ENCODE data around the gene MEST.
"Not testable (repeated sequence)": the region's sequence is repeated elsewhere in the genome, so short reads cannot be mapped to it uniquely, and the experiment has no call there.

Gene MEST

GRCh38 chr7:130486114-130486953 is 5.6 kb upstream of the MEST start:
- peak; percentile 81 to 93 for DNase-seq

- DNase-seq, result peak in 1 of 2 experiments; percentile 12
These were observed 4.9 kb upstream of the MEST start for GRCh38 chr7:130486954-130487436.

GRCh38 chr7:130488392-130489139 is 3.3 kb upstream of the MEST start:
- DNase-seq, result no peak

DNA sequence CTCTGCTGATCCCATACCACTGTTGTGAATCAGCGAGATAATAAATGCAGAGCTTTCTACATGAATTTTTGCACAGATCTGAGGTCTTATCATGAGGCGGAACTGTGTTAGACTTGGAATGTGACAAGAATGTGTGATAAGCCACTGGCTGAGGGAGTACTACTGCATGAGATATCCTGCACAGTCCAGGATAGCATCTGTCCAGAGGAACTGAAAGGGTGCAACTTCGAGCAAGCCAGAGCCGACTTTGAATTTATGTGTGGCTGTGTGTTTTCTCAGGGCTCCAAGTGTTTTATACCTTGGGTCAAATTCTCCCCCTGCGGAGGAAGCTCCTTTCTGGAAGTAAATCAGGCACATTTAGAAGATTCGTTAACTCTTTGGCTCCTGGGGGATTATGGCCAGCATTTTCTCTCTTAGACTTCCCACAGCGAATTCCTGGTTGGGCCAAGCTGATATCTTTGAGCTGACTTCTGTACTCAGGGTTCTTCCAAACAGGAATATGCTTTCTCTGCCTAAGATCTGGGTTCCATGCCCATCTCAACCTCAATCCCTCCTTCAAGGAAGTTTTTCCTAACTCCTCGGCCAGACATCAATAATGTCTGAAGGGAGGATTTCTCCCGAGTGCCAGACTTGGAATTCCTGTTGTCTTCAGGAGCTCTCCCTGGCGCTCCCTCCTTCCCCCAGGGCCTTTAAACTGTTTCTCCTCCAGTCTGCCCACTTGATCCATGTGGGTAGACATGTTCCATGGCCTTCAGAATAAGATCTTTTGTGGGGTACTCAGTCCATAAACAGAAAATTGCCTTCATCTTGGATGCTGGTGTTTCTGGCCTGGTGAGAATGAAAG is 2.5 kb upstream of the MEST start:
- no peak for DNase-seq

- DNase-seq, result peak; percentile 6 to 51
These were observed 1.5 kb upstream of the MEST start for GRCh38 chr7:130490311-130490791.

GRCh38 chr7:130490888-130491804 is 739 bp upstream of the MEST start:
- peak in 1 of 2 experiments; percentile 52 for DNase-seq

- DNase-seq, result no peak
These were observed 814 bp downstream of the MEST start for GRCh38 chr7:130492523-130493274.

DNA sequence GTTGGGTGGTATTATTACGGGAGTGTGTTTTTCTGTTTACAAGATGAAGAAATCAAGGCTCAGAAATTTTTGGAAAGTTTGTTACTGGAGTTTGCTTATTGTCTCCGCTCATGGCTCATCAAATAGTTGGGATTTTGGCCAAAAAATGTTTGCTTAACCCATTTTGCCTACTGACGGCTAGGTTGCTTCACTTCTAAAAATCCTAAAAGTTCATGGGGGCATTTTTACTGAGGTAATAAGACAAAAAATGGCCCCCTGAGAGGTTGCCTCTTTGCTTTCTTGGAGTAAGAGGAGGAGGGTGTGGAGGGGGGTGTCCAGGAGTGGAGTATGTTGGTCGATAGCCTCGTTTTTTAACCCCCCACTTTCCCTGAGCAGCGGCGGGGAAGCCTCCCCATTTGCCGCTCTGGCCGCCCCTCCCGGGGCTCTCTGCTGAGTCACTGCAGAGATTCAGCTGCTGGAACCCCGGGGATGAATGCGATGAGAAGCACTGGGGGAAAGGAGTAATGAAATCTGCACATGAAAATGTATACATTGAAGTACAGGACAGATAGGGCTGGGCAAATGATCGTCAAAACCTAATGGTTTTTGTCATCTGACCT is 1.5 kb downstream of the MEST start:
- DNase-seq, result no peak

DNA sequence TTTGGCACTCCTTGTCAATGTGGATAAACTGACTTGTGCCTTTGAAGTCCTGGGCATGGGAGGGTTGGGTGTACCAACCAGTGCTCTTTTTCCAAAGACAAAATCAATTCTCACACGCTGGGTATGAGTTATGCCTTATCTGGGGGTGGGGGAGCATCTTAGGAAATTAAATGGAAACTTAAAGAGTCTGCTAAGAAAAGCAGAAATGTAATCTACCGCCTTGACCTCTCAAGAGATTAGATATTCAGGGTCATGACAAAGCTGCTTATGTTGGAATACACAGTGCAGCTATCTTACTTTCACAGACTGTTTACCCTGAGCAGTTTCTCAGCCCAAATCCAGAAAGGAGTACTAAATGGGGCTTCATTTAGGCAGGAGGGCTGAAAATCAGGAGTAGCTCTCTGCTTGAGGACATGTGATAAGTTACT is 2.6 kb downstream of the MEST start:
- no peak for DNase-seq

DNA sequence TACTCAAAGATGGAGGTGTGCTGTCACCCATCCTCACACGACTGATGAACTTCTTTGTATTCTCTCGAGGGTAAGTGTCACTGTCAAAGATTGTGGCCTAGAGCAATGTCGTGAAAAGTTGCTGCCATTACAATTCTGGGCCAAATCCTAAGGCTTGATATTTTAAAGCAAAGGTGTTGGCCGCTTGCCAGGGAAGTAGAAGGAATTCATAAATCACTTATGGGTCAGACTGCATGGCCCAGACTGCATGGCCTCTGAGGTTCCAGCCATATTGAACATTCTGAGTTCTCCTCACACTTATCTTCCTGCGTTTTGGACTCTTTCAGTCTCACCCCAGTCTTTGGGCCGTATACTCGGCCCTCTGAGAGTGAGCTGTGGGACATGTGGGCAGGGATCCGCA is 8.6 kb downstream of the MEST start:
- DNase-seq, result no peak

GRCh38 chr7:130500910-130501309 is 9.0 kb downstream of the MEST start:
- no peak for DNase-seq

DNA sequence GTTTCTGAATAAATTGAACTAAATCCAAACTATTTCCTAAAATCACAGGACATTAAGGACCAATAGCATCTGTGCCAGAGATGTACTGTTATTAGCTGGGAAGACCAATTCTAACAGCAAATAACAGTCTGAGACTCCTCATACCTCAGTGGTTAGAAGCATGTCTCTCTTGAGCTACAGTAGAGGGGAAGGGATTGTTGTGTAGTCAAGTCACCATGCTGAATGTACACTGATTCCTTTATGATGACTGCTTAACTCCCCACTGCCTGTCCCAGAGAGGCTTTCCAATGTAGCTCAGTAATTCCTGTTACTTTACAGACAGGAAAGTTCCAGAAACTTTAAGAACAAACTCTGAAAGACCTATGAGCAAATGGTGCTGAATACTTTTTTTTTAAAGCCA is 13.9 kb downstream of the MEST start:
- no peak for DNase-seq

DNA sequence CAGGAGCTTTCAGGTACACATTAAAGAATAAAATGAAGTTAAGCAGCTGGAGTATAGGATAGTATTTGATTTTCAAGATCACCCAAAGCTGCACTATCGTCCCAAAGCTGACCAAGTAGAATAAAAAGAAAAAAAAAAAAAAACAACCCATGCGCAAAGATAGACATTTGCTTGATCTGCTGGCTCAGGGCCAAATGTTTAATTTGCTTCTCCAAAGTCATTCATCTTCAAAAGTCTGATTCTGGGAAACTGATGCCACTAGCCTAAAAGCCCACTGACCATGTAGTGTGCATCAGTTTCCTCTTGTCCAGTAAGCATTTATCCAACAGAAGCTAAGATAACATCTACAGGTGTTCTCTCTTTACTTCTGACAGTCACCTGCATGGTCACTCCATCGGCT is 14.5 kb downstream of the MEST start:
- DNase-seq, result no peak

GRCh38 chr7:130512038-130512437 is 20.2 kb downstream of the MEST start:
- not testable (repeated sequence) for DNase-seq

- no peak for DNase-seq
These were observed 21.6 kb downstream of the MEST start for GRCh38 chr7:130513447-130513846.

- DNase-seq, result no peak
These were observed 23.6 kb downstream of the MEST start for GRCh38 chr7:130515315-130516040.

- DNase-seq, result no peak
These were observed 29.5 kb downstream of the MEST start for GRCh38 chr7:130521258-130521951.

GRCh38 chr7:130523519-130524125 is 31.7 kb downstream of the MEST start:
- DNase-seq, result not testable (repeated sequence)

DNA sequence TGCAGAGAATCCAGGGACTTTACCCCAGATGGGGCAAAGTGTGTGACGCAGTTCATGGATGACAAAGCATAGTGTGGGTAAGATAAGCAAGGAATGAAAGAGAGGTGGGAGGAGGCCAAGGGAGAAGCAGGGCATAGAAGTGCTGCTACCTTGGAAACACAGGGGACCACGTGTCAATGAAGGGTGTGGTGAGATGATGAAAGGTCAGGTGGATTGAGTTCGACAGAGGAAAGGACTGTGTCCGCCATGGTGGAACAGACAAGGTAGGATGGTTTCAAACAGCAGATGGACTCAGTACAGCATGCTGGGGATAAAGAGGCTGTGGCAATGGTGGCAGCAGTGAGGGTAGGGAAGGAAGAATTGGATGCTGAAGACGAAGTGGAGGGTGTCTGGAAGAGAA is 32.7 kb downstream of the MEST start:
- no peak for DNase-seq

All from NCI-H524 (cell line).